Progenitor cell of endocrine pancreas (in vitro differentiated cells): ENCODE results near the gene CXCR5. TPM values are rescaled to one million over a fixed set of nuclear protein-coding genes. Genes with fewer than 3 reads are reported as not detected.

Source experiments
- DNase-seq: peaks from one replicate; pipeline ENCODE4 v3.0.0; 2021; ENCODE audit warnings: low spot score; ENCODE audit not compliant: unreplicated experiment
- H3K27ac Mint-ChIP-seq: 2 replicates; pipeline ENCODE4 v1.8.0; 2021; ENCODE audit warnings: mild to moderate bottlenecking, moderate library complexity, mixed read lengths
- H3K27me3 Mint-ChIP-seq: 2 replicates; pipeline ENCODE4 v1.8.0; 2021; ENCODE audit warnings: mixed read lengths
- H3K36me3 Mint-ChIP-seq: 2 replicates; pipeline ENCODE4 v1.8.0; 2022; ENCODE audit warnings: mixed read lengths; ENCODE audit not compliant: insufficient read depth
- H3K4me1 Mint-ChIP-seq: 2 replicates; pipeline ENCODE4 v1.8.0; 2021; ENCODE audit warnings: low read depth, mixed read lengths
- H3K4me3 Mint-ChIP-seq: 2 replicates; pipeline ENCODE4 v1.8.0; 2021; ENCODE audit warnings: low read depth, mild to moderate bottlenecking, moderate library complexity, mixed read lengths
- H3K9me3 Mint-ChIP-seq: 2 replicates; pipeline ENCODE4 v1.8.0; 2021; ENCODE audit warnings: low read depth, mixed read lengths
- CTCF ChIP-seq: fragments of 200-600 bp; sonication (generic); IDR thresholded peaks from one replicate; pipeline ENCODE4 v1.5.0; 2021; ENCODE audit warnings: antibody characterized with exemption, mild to moderate bottlenecking; ENCODE audit not compliant: unreplicated experiment
- total RNA-seq: library from RNA; stranded (reverse); gene quantifications from 2 replicates; pipeline ENCODE4 v1.2.1, GENCODE V29; 2021

Gene CXCR5
- total RNA-seq, 1 donor from 2014 or later, result not detected

GRCh38 chr11:118907051-118908042 lies 23.7 kb downstream of the CXCR5 start:
- Mint-ChIP-seq H3K9me3 (no peaks in the 10 kb centered on the region), H3K4me3 (no peak overlapping the region), H3K36me3 (no peaks in the 10 kb centered on the region), H3K27ac (peak overlapping the region; percentile 29), H3K4me1 (peaks cover 18% of the 10 kb centered on the region), H3K27me3 (no peaks in the 10 kb centered on the region)
- TF ChIP-seq CTCF, result peak; percentile 96
- peak; percentile 94 for DNase-seq

- Mint-ChIP-seq H3K36me3 (no peaks in the 10 kb centered on the region), H3K9me3 (no peaks in the 10 kb centered on the region), H3K4me1 (peaks cover 27% of the 10 kb centered on the region), H3K27me3 (no peaks in the 10 kb centered on the region), H3K4me3 (no peak overlapping the region), H3K27ac (no peak overlapping the region)
- no peak for DNase-seq
- TF ChIP-seq CTCF, result no peak
These were observed 24.6 kb downstream of the CXCR5 start for GRCh38 chr11:118908264-118908663.

GRCh38 chr11:118908901-118909618 lies 25.4 kb downstream of the CXCR5 start:
- Mint-ChIP-seq H3K4me3 (peak overlapping the region; percentile 42), H3K9me3 (no peaks in the 10 kb centered on the region), H3K27me3 (no peaks in the 10 kb centered on the region), H3K4me1 (peaks cover 27% of the 10 kb centered on the region), H3K36me3 (no peaks in the 10 kb centered on the region), H3K27ac (peak overlapping the region; percentile 67)
- no peak for TF ChIP-seq CTCF
- DNase-seq, result no peak

GRCh38 chr11:118909619-118910308 lies 26.1 kb downstream of the CXCR5 start:
- Mint-ChIP-seq H3K9me3 (no peaks in the 10 kb centered on the region), H3K27ac (peak overlapping the region; percentile 64), H3K4me3 (peak overlapping the region; percentile 42), H3K4me1 (peaks cover 33% of the 10 kb centered on the region), H3K27me3 (no peaks in the 10 kb centered on the region), H3K36me3 (no peaks in the 10 kb centered on the region)
- TF ChIP-seq CTCF, result no peak
- DNase-seq, result no peak
